ENCODE results near the gene DMWD. TPM values are rescaled to one million over a fixed set of nuclear protein-coding genes. Genes with fewer than 3 reads are reported as not detected.

Gene DMWD
- total RNA-seq, 4 donors from 2014 or later: 9.1 to 32.2 (median 23.5) TPM

GRCh38 chr19:45765702-45766295, 26.8 kb downstream of the DMWD start:
- no peaks in the 10 kb centered on the region for H3K9me3 ChIP-seq
- peaks cover 22 to 67% (median 34%) of the 10 kb centered on the region in 3 donors for H3K4me1 ChIP-seq
- TF ChIP-seq CTCF (IDR thresholded peaks at IDR 0.05) (no peak), POLR2A (IDR thresholded peaks at IDR 0.05) (no peak)
- peak overlapping the region; percentile 85 to 98 (median 96) for H3K27ac ChIP-seq
- peak overlapping the region in 1 of 4 donors; percentile 79 for H3K4me3 ChIP-seq
- H3K36me3 ChIP-seq: peaks cover 0 to 13% (median 0%) of the 10 kb centered on the region in 3 donors
- 40 to 77% methylated on average over 3 to 12 of the region's 23 CpGs for WGBS, 2 donors
- intact Hi-C loops (cut with DNase I): loop anchor here (10.0 kb wide), 1 partner anchor 51 kb away; no protein-coding TSS in a partner anchor
- peaks cover 0 to 8% (median 0%) of the 10 kb centered on the region in 4 donors for H3K27me3 ChIP-seq
- DNase-seq: no peak

GRCh38 chr19:45764945-45765701, 27.5 kb downstream of the DMWD start:
- TF ChIP-seq POLR2A (IDR thresholded peaks at IDR 0.05) (no peak), CTCF (IDR thresholded peaks at IDR 0.05) (no peak)
- H3K36me3 ChIP-seq: peaks cover 0 to 13% (median 0%) of the 10 kb centered on the region in 3 donors
- H3K27ac ChIP-seq: peak overlapping the region in 3 of 4 donors; percentile 96 to 98 (median 97)
- no peak overlapping the region for H3K4me3 ChIP-seq
- intact Hi-C loops (cut with DNase I): loop anchor here (10.0 kb wide), 1 partner anchor 50 kb away; no protein-coding TSS in a partner anchor
- H3K27me3 ChIP-seq: peaks cover 0 to 8% (median 0%) of the 10 kb centered on the region in 4 donors
- H3K9me3 ChIP-seq: no peaks in the 10 kb centered on the region
- WGBS, 2 donors: 59 to 63% methylated on average over 8 to 13 of the region's 21 CpGs
- no peak for DNase-seq
- H3K4me1 ChIP-seq: peaks cover 20 to 66% (median 34%) of the 10 kb centered on the region in 3 donors

DNA sequence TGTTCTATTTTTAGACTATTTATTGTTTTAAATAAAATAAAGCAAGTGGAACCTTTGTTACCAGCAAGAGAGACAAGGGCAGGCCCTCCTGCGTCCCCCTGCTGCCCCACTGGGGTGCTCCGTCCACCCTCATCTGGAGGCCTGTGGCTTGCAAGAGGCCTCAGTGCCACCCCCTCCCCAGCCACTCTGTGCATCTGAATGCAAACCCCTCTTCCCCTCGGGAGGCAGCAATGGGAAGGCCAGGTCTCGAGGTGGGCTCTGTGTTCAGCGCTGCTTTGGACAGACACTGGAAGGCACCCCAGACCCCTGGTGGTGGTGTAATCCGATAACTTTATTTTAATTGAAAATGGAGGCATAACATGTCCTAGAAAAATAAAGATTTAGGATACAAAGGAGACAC, 28.2 kb downstream of the DMWD start:
- peaks cover 20 to 60% (median 34%) of the 10 kb centered on the region in 3 donors for H3K4me1 ChIP-seq

GRCh38 chr19:45763691-45764294, 28.9 kb downstream of the DMWD start:
- intact Hi-C loops (cut with DNase I): loop anchor here (10.0 kb wide), 1 partner anchor 49 kb away; no protein-coding TSS in a partner anchor
- peaks cover 0 to 13% (median 0%) of the 10 kb centered on the region in 3 donors for H3K36me3 ChIP-seq
- peaks cover 0 to 12% (median 0%) of the 10 kb centered on the region in 4 donors for H3K27me3 ChIP-seq
- WGBS, 2 donors: 49 to 53% methylated on average over 4 to 16 of the region's 27 CpGs
- no peak overlapping the region for H3K4me3 ChIP-seq
- peak overlapping the region in 2 of 4 donors; percentile 96 to 98 for H3K27ac ChIP-seq
- no peak for DNase-seq
- peaks cover 20 to 60% (median 34%) of the 10 kb centered on the region in 3 donors for H3K4me1 ChIP-seq
- H3K9me3 ChIP-seq: no peaks in the 10 kb centered on the region
- TF ChIP-seq CTCF (IDR thresholded peaks at IDR 0.05): no peak

More for the DNA sequence above, 28.2 kb downstream of the DMWD start:
- no peak for DNase-seq
- WGBS, 2 donors: 68 to 90% methylated on average over 2 of the region's 6 CpGs
- no peak for TF ChIP-seq POLR2A (IDR thresholded peaks at IDR 0.05)
- TF ChIP-seq CTCF (IDR thresholded peaks at IDR 0.05): no peak
- Histone ChIP-seq H3K27ac (peak overlapping the region in 3 of 4 donors; percentile 96 to 98 (median 97)), H3K4me3 (no peak overlapping the region), H3K36me3 (peaks cover 0 to 13% (median 0%) of the 10 kb centered on the region in 3 donors), H3K27me3 (peaks cover 0 to 8% (median 0%) of the 10 kb centered on the region in 4 donors), H3K9me3 (no peaks in the 10 kb centered on the region)
- intact Hi-C loops (cut with DNase I): loop anchor here (10.0 kb wide), 1 partner anchor 50 kb away; no protein-coding TSS in a partner anchor
